ENCODE data around the gene PIGH.
"Not testable (repeated sequence)": the region's sequence is repeated elsewhere in the genome, so short reads cannot be mapped to it uniquely, and the experiment has no call there.

PIGH gene

GRCh38 chr14:67553547-67553946 lies 46.5 kb downstream of the PIGH start:
- no peak for DNase-seq (ENCODE audit: low read depth, low spot score)

GRCh38 chr14:67551940-67552339 lies 48.1 kb downstream of the PIGH start:
- DNase-seq (ENCODE audit: low read depth, low spot score): no peak

GRCh38 chr14:67551123-67551522 lies 48.9 kb downstream of the PIGH start:
- DNase-seq (ENCODE audit: low read depth, low spot score): no peak

- no peak for DNase-seq (ENCODE audit: low read depth, low spot score)
Measured at GRCh38 chr14:67549734-67550133, 50.3 kb downstream of the PIGH start.

GRCh38 chr14:67547224-67547780 lies 52.8 kb downstream of the PIGH start:
- DNase-seq (ENCODE audit: low read depth, low spot score): no peak

- no peak for DNase-seq (ENCODE audit: low read depth, low spot score)
Measured at GRCh38 chr14:67544590-67544989, 55.5 kb downstream of the PIGH start.

GRCh38 chr14:67542620-67543019 lies 57.4 kb downstream of the PIGH start:
- DNase-seq (ENCODE audit: low read depth, low spot score): not testable (repeated sequence)

GRCh38 chr14:67541448-67542387 lies 58.4 kb downstream of the PIGH start:
- DNase-seq (ENCODE audit: low read depth, low spot score): no peak

All from activated CD4-positive, CD25-positive, alpha-beta regulatory T cell treated with anti-CD3 and anti-CD28 coated beads, Interleukin-2, amount 50 U/mL, for 16 hours (primary cell).